Frontal cortex (tissue), 4 donors: ENCODE data around the gene HADH. TPM values are rescaled to one million over a fixed set of nuclear protein-coding genes. Genes with fewer than 3 reads are reported as not detected.
"Not testable (repeated sequence)": the region's sequence is repeated elsewhere in the genome, so short reads cannot be mapped to it uniquely, and the experiment has no call there.

Experiments used
- DNase-seq, 2 donors: peaks; one replicate each; pipeline ENCODE4 v3.0.0; 2012; ENCODE audit warnings: low spot score in 2 of 2
- FAIRE-seq: peaks from 2 replicates; lab custom pipeline; 2012; peaks lifted over from hg19 to GRCh38; lab: Jason Lieb, UNC
- total RNA-seq: library from RNA; depleted of rRNA; stranded (reverse); fragments of >200 nt; gene quantifications from one replicate; pipeline ENCODE4 v1.2.3, GENCODE V29; 2014
- donor health status: control.
- donor health status: control.
- donor health status: control.

HADH gene
- total RNA-seq, 1 donor from 2014 or later, result 10.6 TPM

DNA sequence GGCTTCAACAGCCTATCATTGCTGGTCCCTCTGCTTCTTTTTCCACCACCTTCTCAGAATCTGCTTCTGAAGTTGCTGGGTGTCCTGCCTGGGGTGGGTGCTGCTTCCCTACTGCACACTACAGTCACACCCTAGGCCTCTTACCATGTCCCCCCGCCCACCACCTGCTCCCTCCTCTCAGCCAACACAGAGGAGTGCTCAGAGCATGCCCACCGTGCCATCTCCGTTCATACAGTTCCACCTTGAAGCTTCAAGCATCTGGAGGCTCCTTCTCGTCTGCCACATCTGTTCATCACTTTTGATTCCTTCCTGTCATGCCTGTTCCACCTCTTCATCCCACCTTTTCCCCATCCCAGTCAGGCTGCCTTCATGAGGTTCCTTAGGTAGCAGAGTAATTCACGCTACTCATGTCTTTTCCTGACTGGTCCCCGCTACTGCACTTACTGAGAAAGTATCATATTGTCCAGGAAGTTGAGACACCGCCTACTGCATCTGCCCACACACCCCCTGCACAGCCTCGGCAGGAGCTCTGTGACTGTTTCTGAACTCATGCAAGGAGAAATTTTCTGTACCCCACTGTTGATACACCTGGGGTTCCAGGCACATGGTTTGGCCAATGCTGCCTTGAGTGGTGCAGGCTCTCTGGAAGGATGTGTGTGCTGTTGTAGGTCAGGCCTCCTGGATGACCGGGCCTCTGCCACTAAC lies 39.5 kb downstream of the HADH start:
- DNase-seq (no peak), FAIRE-seq (no peak)

DNA sequence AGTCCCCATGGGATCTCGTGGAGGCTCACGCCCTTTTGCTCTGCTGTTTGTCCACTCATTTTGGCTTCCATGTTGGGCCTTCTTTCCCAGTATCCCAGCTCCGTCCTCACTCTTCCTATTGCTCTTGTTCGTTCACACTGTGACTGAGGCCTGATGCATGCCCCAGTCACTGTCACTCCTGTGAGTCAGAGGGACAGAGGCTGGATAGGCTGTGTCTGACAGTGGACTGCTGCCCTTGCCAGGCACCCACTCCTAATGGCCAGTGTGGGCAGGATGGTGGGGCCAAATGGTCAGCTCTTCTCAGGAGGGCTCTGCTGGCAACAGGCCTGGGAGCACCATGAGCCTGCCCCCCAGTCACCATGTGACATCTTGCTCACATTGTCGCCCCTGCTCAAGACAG lies 40.0 kb downstream of the HADH start:
- DNase-seq, result no peak
- no peak for FAIRE-seq

DNA sequence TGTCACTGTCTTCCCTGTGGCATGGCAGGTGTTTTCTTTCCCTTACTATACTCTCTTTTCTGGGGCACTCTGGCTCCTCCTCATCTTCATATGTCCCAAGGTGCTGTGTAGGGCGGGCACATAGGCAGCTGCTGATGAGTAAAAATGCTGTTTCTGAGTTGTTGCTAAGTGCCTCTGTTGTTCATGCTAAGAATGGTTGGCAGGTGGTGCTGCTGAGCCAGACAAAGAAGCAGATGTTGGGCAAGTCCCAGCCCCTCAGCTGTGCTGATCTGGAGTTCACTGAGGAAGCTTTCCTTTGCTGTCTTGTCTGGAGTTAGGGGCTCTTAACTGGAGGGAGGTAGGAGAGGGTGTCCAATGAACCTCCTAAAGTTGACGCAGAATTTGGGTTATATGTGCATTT lies 40.6 kb downstream of the HADH start:
- DNase-seq (peak in 1 of 2 donors; percentile 47), FAIRE-seq (no peak)

GRCh38 chr4:108031427-108032083 lies 41.9 kb downstream of the HADH start:
- no peak for FAIRE-seq
- no peak for DNase-seq

- DNase-seq, result no peak
- no peak for FAIRE-seq
Observed at GRCh38 chr4:108033348-108033747, 43.7 kb downstream of the HADH start.

DNA sequence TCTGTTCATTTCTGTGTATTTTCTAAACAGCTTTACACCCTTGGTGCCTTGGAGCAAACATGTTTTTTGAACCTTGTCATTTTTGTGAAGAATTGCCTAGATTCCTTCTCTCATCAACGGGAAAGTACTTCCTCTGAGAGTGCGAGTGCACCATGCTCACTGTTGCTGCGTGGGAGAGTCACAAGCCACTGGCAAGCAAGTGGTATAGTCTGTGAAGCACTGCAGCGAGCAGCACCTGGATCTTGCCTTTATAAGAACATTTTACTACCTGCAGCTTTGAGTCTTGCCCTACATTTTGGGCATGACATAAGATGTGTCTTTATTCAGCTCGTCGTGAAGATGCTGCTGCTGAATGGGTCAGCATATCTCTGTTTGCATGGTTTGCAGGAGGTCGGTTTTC lies 44.9 kb downstream of the HADH start:
- no peak for FAIRE-seq
- no peak for DNase-seq

GRCh38 chr4:108035691-108036090 lies 46.0 kb downstream of the HADH start:
- FAIRE-seq, result no peak
- DNase-seq, result no peak

DNA sequence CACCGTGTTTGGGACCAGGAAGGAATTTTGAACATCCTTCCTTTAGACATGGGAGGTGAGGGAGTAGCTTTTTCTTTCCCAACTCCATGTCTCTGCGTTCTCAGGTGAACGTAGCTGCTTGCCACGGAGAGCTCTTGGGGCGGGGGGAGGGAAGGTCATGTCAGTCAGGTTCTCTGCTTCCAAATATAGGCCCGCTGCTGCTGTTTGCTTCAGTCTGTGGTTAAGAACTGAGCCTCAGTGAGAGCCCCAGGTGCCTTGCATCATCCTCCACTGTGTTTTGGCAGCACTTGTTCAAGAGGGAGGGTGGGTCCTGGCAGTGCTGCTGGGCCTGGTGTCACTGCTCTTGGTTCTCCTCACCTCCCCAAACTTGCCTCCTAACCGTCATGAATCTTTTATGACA lies 46.5 kb downstream of the HADH start:
- FAIRE-seq, result no peak
- no peak for DNase-seq

GRCh38 chr4:108037884-108038283 lies 48.2 kb downstream of the HADH start:
- DNase-seq, result no peak
- no peak for FAIRE-seq

GRCh38 chr4:108042927-108043326 lies 53.2 kb downstream of the HADH start:
- no peak for DNase-seq
- no peak for FAIRE-seq

- DNase-seq (no peak), FAIRE-seq (no peak)
Observed at GRCh38 chr4:108043526-108043925, 53.8 kb downstream of the HADH start.

- no peak for DNase-seq
- no peak for FAIRE-seq
Observed at GRCh38 chr4:108044951-108045686, 55.4 kb downstream of the HADH start.

- FAIRE-seq (no peak), DNase-seq (peak in 1 of 2 donors; percentile 25)
Observed at GRCh38 chr4:108045687-108046024, 56.0 kb downstream of the HADH start.

- no peak for FAIRE-seq
- no peak for DNase-seq
Observed at GRCh38 chr4:108047199-108047598, 57.5 kb downstream of the HADH start.

DNA sequence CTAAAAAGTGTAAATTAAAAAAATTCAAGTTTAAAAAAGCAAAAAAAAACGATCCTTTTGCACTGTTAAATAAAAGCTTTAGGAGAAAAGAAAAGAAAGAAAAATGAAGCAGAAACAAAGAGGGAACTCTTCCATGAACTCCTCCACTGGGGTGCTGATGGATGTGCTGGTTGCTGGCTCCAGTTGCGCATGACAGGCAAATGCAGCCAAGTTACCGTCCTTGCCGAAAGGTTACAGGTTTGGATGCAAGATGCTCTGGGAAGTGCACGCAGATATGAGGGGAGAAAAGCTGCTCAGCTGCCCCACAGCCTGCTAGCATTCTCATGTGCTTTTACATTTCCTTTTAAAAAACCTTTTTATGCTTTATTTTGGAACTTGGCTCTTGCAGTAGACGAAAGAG lies 58.5 kb downstream of the HADH start:
- DNase-seq (no peak), FAIRE-seq (no peak)

GRCh38 chr4:108048997-108049396 lies 59.3 kb downstream of the HADH start:
- FAIRE-seq, result no peak

DNA sequence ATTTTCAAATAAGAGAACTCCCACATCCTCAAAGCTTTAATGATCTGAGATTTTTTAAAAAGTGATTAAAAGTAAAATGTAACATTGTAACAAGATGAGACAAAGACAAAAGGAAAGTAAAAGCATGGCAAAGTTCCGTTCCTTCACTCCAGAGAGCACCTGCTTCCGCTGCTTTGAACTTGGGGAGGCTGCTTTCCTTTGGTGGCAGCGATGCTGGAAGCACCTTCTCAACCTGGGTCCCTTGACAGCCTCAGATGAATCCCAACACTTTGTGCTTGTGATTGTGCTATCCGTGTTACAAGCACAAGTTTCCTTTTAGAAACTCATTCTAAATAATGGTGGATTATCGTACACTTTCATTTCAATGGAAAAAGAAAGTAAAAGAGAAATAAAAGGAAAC lies 59.7 kb downstream of the HADH start:
- FAIRE-seq, result no peak
- DNase-seq, result no peak

More at GRCh38 chr4:108048997-108049396, 59.3 kb downstream of the HADH start:
- DNase-seq, result no peak

GRCh38 chr4:108050166-108051111 lies 60.8 kb downstream of the HADH start:
- FAIRE-seq, DNase-seq: not testable (repeated sequence)

GRCh38 chr4:108051343-108051742 lies 61.7 kb downstream of the HADH start:
- no peak for FAIRE-seq

GRCh38 chr4:108052558-108053120 lies 63.0 kb downstream of the HADH start:
- no peak for FAIRE-seq

More at GRCh38 chr4:108051343-108051742, 61.7 kb downstream of the HADH start:
- no peak for DNase-seq

More at GRCh38 chr4:108052558-108053120, 63.0 kb downstream of the HADH start:
- no peak for DNase-seq
